ENCODE measurements around the gene FBN1.

DNA sequence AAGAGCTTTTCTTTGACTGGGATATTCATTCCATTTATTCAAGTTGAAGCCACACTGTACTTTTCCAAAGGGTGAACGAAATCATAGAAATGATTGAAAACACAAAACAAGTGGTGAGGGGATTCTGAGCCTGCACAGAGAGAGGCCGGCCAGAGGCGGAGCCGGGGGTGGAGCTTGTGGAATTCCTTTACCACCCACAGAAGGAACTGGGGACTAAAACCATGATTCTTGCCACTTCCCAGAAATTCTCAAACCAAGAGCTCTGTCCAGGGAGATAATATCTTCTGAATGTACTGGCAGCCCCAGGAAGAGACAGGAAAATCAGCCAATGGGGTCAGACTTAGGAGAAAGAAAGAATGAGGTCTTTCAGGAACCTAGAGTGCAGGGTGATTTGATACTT is 20.8 kb downstream of the FBN1 start:
- TF ChIP-seq ZFP30 (CRISPR knock-in tag; IDR thresholded peaks at IDR 0.05): no peak
- no peak for TF ChIP-seq ISL1 (CRISPR knock-in tag; IDR thresholded peaks at IDR 0.05)
- TF ChIP-seq, protein P1, sequence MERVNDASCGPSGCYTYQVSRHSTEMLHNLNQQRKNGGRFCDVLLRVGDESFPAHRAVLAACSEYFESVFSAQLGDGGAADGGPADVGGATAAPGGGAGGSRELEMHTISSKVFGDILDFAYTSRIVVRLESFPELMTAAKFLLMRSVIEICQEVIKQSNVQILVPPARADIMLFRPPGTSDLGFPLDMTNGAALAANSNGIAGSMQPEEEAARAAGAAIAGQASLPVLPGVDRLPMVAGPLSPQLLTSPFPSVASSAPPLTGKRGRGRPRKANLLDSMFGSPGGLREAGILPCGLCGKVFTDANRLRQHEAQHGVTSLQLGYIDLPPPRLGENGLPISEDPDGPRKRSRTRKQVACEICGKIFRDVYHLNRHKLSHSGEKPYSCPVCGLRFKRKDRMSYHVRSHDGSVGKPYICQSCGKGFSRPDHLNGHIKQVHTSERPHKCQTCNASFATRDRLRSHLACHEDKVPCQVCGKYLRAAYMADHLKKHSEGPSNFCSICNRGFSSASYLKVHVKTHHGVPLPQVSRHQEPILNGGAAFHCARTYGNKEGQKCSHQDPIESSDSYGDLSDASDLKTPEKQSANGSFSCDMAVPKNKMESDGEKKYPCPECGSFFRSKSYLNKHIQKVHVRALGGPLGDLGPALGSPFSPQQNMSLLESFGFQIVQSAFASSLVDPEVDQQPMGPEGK (CRISPR knock-in tag; IDR thresholded peaks at IDR 0.05; ENCODE audit: borderline replicate concordance): no peak
- TF ChIP-seq CSDC2 (CRISPR knock-in tag; IDR thresholded peaks at IDR 0.05): no peak
- no peak for TF ChIP-seq ZNF565 (CRISPR knock-in tag; conservative IDR thresholded peaks at IDR 0.05; ENCODE audit: low read depth)
- no peak for TF ChIP-seq ZC3H10 (CRISPR knock-in tag; IDR thresholded peaks at IDR 0.05)
